GM12873 (cell line): Measurements from ENCODE around the gene WDR59.
A peak's percentile ranks its signal among the peaks of the same experiment; 100 is the strongest.

Experiments
- TF ChIP-seq, protein P1 (sequence below): IDR thresholded peaks from 2 replicates; pipeline ENCODE4 v1.5.1; 2012; ENCODE audit warnings: low read depth, mild to moderate bottlenecking, moderate library complexity, low read length, control low read depth; ENCODE audit not compliant: insufficient read depth; ENCODE audit errors: missing control alignments

The WDR59 gene

DNA sequence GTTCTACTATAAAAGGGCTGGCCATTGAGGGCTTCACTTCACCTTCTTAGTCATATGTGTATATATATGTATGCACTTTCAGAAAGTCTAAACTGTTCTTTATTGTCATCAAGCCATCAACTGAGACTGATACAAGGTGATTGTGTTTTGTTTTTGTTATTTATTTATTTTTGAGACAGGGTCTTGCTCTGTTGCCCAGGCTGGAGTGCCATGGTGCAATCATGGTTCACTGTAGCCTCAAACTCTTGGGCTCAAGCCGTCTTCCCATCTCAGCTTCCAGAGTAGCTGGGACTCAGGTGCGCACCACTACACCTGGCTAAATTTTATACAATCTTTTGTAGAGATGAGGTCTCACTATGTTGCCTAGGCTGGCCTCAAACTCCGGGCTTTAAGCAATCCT, 19.5 kb upstream of the WDR59 start:
- TF ChIP-seq, protein P1, sequence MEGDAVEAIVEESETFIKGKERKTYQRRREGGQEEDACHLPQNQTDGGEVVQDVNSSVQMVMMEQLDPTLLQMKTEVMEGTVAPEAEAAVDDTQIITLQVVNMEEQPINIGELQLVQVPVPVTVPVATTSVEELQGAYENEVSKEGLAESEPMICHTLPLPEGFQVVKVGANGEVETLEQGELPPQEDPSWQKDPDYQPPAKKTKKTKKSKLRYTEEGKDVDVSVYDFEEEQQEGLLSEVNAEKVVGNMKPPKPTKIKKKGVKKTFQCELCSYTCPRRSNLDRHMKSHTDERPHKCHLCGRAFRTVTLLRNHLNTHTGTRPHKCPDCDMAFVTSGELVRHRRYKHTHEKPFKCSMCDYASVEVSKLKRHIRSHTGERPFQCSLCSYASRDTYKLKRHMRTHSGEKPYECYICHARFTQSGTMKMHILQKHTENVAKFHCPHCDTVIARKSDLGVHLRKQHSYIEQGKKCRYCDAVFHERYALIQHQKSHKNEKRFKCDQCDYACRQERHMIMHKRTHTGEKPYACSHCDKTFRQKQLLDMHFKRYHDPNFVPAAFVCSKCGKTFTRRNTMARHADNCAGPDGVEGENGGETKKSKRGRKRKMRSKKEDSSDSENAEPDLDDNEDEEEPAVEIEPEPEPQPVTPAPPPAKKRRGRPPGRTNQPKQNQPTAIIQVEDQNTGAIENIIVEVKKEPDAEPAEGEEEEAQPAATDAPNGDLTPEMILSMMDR, result no peak

DNA sequence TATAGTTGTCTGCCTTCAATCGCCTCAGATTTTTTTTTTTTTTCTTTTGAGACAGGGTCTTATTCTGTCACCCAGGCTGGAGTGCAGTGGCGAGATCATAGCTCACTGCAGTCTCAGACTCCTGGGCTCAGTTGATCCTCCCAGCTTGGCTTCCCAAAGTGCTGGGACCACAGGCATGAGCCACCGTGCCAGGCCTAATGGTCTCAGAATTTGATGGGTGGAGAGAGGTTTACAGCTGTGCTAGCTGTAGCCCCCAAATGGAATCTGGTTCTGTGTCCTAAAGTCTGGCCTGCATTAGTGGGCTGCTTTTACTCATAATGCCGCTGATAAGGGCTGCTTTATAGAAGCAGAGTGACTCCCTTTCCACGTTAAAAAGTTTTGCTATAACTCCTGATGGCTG, 19.0 kb upstream of the WDR59 start:
- TF ChIP-seq, protein P1, result no peak

DNA sequence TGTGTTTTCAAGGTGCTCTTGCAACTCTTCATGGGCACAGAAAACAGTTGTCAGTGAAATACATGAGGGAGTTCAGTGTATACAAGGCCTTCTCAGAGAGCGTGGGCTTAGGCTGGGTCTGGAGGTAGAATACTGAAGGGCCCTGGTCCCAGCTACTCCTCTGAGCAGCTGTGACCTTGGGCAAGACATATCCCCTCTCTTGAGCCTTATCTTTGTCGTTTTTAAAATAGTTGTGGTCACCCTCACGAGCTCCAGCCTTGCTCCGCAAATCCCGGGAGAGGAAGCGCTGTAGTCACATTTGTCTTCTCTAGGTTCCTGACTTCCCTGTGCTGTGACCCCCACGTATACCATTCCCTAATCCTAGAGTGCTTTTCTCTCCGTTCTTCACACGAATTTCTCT, 17.6 kb upstream of the WDR59 start:
- TF ChIP-seq, protein P1, result no peak

DNA sequence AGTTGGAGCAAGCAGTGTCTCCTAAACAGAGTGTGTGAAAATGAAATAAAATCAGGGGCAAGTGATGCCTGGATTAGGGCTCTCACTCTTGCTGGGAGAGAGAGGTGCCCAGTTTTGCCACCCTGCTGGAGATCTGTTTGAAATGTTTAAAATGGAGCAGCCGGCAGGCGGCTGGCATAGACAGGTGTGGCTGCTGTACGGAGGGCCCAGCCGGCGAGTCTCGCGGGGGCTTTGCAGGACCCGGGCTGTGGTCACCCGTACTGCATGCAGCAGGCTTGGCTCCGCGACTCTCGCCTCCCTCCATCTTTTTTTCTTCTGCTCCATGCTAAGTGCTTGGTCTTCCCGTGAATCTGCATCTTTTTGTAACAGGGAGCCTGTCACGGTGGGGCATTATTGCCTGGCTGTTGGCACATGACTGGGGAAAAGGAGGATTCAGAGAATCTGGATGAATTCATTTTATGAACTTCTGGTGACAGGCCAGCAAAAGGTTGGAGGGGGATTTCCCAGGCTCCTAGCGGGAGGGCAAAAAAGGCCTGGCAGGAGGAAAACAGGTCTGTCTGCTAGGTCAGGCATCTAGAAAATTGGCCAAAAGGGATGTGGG, 15.7 kb upstream of the WDR59 start:
- TF ChIP-seq, protein P1, result peak; percentile 10

DNA sequence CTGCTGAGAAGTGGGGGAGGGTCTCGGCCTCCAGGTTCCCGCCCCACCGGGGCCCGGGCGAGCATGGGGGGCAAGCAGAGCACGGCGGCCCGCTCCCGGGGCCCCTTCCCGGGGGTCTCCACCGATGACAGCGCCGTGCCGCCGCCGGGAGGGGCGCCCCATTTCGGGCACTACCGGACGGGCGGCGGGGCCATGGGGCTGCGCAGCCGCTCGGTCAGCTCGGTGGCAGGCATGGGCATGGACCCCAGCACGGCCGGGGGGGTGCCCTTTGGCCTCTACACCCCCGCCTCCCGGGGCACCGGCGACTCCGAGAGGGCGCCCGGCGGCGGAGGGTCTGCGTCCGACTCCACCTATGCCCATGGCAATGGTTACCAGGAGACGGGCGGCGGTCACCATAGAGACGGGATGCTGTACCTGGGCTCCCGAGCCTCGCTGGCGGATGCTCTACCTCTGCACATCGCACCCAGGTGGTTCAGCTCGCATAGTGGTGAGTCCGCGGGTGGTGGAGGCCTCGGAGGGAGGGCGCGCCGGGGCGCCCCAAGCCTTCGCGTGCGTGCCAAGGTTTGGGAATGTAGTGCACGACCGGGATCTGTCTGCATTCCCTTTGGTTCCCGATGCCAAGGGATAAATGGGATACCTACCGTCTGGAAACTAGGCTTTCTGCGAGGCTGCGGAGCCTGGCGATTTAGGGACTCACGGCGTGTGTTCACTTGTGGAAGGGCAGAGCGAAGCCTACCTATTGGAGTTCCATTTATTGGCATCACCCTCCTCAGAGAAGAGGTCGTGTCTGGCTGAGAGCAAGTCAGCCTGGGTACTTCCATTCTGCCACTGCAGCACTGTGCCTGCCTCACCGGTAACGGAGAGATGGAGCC, 14.9 kb upstream of the WDR59 start:
- TF ChIP-seq, protein P1, result peak; percentile 10

DNA sequence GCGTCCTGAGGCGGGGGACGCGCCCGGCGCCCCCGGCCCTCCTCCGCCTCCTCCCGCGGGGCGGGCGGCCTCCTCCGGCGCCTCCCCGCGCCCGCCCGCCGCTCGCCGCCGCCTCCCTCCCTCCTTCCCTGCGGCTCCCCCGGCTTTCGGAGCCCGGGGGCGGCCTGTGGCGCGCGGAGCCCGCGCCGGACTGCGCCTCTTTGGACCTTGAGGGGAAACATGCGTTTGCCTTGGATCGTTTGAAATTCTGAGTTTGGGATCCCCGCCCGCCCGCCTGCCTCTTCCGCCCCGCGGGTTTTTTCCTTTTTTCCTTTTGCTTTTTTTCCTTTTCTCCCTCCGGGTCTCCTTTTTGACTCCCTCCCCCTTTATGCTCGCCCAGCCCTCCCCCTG, 14.3 kb upstream of the WDR59 start:
- TF ChIP-seq, protein P1, result no peak

DNA sequence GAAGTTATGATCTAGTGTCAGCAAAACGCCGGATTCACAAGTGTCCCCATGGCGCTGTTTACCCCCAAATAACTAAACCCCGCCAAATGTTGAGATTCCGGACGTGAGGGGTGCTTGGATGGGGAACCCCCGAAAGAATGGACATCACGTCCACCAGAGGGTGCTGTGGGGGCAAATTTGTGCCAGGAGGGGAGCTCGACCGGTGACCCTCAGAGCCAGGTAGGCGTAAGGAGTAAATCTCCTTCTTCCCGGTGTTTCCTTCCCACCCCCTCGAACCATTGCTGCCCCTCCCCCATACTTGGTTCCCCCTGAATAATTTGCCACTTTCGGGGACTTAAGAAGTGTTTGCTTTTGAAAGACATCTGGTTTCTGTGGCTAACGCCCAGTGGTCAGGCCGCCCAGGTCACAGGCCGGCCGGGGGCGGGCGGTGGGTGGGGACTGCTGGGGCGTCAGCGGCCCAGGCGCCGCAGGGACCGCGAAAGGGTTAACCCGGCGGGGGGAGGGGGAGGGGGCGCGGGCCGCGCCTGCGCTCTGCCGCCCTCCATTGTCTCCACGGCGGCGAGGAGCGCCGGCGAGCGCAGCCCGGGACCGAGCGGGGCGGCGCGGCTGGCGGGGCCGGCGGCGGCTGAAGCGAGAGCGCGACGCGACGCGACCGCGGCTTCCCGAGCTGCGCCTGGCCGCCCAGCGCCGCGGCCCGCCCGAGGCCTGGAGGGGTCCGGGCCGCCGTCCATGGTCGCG, 13.7 kb upstream of the WDR59 start, which contains the start of gene ZNRF1:
ZNRF1 (plus strand) TSS at position 544 of the 738 bp plus-strand sequence. CDS start 648 bp downstream, outside the sequence.
- TF ChIP-seq, protein P1, result peak; percentile 72
